Measurements from ENCODE around the gene STRBP.

DNA sequence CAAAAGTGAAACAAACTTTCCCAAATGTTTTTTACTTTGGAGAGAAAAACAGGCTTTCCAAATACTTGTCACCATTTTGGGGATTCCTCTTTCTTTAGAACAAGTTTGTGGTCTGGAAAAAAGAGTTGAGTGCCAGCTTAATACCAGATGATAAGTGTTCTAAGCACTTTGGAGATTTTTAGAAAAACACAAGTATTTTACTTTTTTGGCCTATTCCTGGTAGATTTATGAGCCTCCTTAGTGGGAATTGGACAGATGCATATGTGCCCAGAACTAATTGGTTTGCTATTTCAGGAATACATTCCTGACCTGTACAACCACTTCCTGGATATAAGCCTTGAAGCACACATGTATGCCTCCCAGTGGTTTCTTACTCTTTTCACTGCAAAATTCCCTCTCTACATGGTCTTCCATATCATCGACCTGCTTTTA lies 194.4 kb downstream of the STRBP start:
- TF ChIP-seq, protein P1, sequence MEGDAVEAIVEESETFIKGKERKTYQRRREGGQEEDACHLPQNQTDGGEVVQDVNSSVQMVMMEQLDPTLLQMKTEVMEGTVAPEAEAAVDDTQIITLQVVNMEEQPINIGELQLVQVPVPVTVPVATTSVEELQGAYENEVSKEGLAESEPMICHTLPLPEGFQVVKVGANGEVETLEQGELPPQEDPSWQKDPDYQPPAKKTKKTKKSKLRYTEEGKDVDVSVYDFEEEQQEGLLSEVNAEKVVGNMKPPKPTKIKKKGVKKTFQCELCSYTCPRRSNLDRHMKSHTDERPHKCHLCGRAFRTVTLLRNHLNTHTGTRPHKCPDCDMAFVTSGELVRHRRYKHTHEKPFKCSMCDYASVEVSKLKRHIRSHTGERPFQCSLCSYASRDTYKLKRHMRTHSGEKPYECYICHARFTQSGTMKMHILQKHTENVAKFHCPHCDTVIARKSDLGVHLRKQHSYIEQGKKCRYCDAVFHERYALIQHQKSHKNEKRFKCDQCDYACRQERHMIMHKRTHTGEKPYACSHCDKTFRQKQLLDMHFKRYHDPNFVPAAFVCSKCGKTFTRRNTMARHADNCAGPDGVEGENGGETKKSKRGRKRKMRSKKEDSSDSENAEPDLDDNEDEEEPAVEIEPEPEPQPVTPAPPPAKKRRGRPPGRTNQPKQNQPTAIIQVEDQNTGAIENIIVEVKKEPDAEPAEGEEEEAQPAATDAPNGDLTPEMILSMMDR (IDR thresholded peaks at IDR 0.05; ENCODE audit: low read depth, low read length): no peak
- TF ChIP-seq MAX (IDR thresholded peaks at IDR 0.05; ENCODE audit: low read depth, low read length): no peak
